Spleen (tissue), 11 donors: ENCODE measurements around the gene BBX. TPM values are rescaled to one million over a fixed set of nuclear protein-coding genes. Genes with fewer than 3 reads are reported as not detected.
A peak's percentile ranks its signal among the peaks of the same experiment; 100 is the strongest.

Experiments
- DNase-seq: peaks from one replicate; pipeline ENCODE4 v3.0.0-alpha.2; 2020
- H3K27ac ChIP-seq, 8 donors: fragments of 200-600 bp; sonication (generic) in 7 of 8; 1 replicate in 4 of 8; 2 replicates in 4 of 8; pipeline versions ENCODE4 v1.5.0 to v1.8.0; 2016 to 2021; ENCODE audit warnings: inconsistent platforms in 4 of 8, mild to moderate bottlenecking in 4 of 8, moderate library complexity in 1 of 8
- H3K27me3 ChIP-seq, 7 donors: fragments of 200-600 bp; sonication (generic) in 6 of 7; replicated peaks in 1 of 7; 1 replicate in 4 of 7; 2 replicates in 3 of 7; pipeline versions ENCODE4 v1.5.0 to v1.8.0; 2016 to 2021; ENCODE audit warnings: inconsistent platforms in 3 of 7, mild to moderate bottlenecking in 1 of 7
- H3K36me3 ChIP-seq, 6 donors: fragments of 200-600 bp; sonication (generic) in 5 of 6; 1 replicate in 4 of 6; 2 replicates in 2 of 6; pipeline versions ENCODE4 v1.5.0 to v1.8.0; 2016 to 2021; ENCODE audit warnings: inconsistent platforms in 2 of 6
- H3K4me1 ChIP-seq, 6 donors: fragments of 200-600 bp; sonication (generic) in 5 of 6; 1 replicate in 3 of 6; 2 replicates in 3 of 6; pipeline versions ENCODE4 v1.5.0 to v1.8.0; 2016 to 2021; ENCODE audit warnings: inconsistent platforms in 3 of 6
- H3K4me3 ChIP-seq, 8 donors: fragments of 200-600 bp; sonication (generic) in 7 of 8; 1 replicate in 4 of 8; 2 replicates in 4 of 8; pipeline versions ENCODE4 v1.5.0 to v1.8.0; 2016 to 2021; ENCODE audit warnings: inconsistent platforms in 4 of 8, mild to moderate bottlenecking in 4 of 8, moderate library complexity in 2 of 8
- H3K9me3 ChIP-seq, 8 donors: fragments of 200-600 bp; sonication (generic) in 7 of 8; 1 replicate in 4 of 8; 2 replicates in 4 of 8; pipeline versions ENCODE4 v1.5.0 to v1.8.0; 2016 to 2021; ENCODE audit warnings: inconsistent platforms in 4 of 8
- POLR2A ChIP-seq, 3 donors: fragments of 450-650 bp; IDR thresholded peaks; one replicate each; pipeline ENCODE4 v1.5.1; 2017; ENCODE audit warnings: antibody characterized with exemption in 3 of 3, mild to moderate bottlenecking in 1 of 3
- POLR2AphosphoS5 ChIP-seq, 3 donors: sonication (generic); formaldehyde crosslinking; IDR thresholded peaks; one replicate each; pipeline ENCODE4 v1.5.1; 2017; ENCODE audit warnings: antibody characterized with exemption in 3 of 3
- WGBS, 5 donors: extraction: QIAGEN DNeasy Blood & Tissue Kit in 3 of 5; methylation state at CpG; one replicate each; pipeline versions ENCODE4 v1.1.5 to v1.1.7; 2013 to 2018; 5-methylcytosine and 5-hydroxymethylcytosine counted together
- intact Hi-C: fragments of 100-400 bp; cut with DNase I; formaldehyde crosslinking; loops from one replicate; pipeline ENCODE4 v1.15.0; 2023; ENCODE audit warnings: low total_unique reads
- polyA plus RNA-seq, 3 donors: library from polyadenylated mRNA; stranded (reverse); fragments of 200-250 nt; gene quantifications; one replicate each; pipeline ENCODE4 v1.2.1, GENCODE V29; 2013
- total RNA-seq, 7 donors: library from RNA; depleted of rRNA in 3 of 7; stranded (reverse); fragments of >200 nt in 3 of 7; fragmentation: NEBNext Ultra II Directional in 4 of 7; extraction: Animal tissue kit (Norgen Biotek cat#: 25700) in 4 of 7; gene quantifications; one replicate each; pipeline versions ENCODE4 v1.1.0 to v1.2.1, GENCODE V29; 2016 to 2021
- TF ChIP-seq, protein P1 (sequence below), 11 experiments: fragments of 200-600 bp in 7 of 11; fragments of 450-650 bp in 4 of 11; sonication (generic) in 4 of 11; IDR thresholded peaks in 8 of 11; conservative IDR thresholded peaks in 3 of 11; 1 replicate in 7 of 11; 2 replicates in 4 of 11; pipeline versions ENCODE4 v1.4.0 to v1.8.0; 2016 to 2021; ENCODE audit warnings: antibody characterized with exemption in 11 of 11, inconsistent platforms in 4 of 11, mild to moderate bottlenecking in 1 of 11
- donor health status: healthy with polysubstance abuse.
- donor health status: DM: no; HTN: no; CAD: no; lungs with moderate emphysema.
- donor health status: DM: no; HTN: no; CAD: no.
- donor health status: Bipolar disorder and iron deficiency.
- donor health status: healthy.
- donor health status: DM: no; HTN: no; CAD: no.
- donor health status: DM: yes; HTN: yes; CAD: no.

Gene BBX
- total and polyA plus RNA-seq, 10 donors, result 5.1 to 98.5 (median 74.6) TPM

DNA sequence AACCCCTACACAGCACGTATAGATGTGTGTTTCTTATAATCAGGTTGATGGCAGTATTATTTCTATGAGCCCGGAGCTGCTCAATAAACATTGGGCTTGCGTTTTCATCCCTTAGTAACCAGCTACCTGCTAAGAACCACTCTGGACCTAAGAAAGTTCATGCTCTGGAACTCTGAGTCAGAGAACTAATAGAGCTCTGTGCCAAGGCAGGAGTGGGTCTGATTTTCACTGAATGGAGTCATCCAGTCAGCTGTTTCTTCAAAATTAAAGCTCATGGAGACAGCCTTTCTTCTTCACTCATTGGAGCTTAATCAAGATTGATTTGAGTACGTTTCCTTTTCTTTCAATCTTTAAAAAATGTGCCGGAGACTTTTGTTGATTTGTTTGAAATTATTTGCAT lies 145.7 kb downstream of the BBX start:
- intact Hi-C loops, result no loop called here
- 78 to 88% (median 81%) methylated on average over 5 of the region's 5 CpGs for WGBS, 5 donors

DNA sequence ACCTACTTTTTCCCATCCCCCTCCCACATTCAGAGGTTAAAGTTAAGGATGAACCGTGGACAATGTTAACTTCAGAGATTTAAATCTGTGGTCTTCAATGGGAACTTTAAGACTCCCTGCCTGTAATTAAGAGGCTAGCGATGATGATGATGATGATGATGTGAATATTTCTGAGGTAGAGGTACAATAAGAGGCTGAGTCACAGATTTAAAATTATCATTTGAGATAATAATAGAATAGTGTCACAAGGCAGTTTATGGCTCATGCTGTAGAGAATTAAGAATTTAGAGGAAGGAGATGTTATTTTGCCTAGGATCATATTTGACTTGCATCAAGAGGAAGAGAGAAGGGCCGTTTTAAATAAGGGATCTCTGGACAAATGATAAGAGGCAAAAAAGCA lies 146.2 kb downstream of the BBX start:
- TF ChIP-seq POLR2AphosphoS5 (IDR thresholded peaks at IDR 0.05) (no peak), POLR2A (IDR thresholded peaks at IDR 0.05) (no peak)
- H3K4me1 ChIP-seq, result peaks cover 0 to 7% (median 0%) of the 10 kb centered on the region in 6 donors
- WGBS, 5 donors, result 83 to 92% (median 84%) methylated on average over 3 of the region's 3 CpGs
- no peaks in the 10 kb centered on the region for H3K36me3 ChIP-seq
- no peaks in the 10 kb centered on the region for H3K9me3 ChIP-seq
- H3K27ac ChIP-seq, result no peak overlapping the region
- intact Hi-C loops, result no loop called here
- no peaks in the 10 kb centered on the region for H3K27me3 ChIP-seq
- no peak for DNase-seq
- H3K4me3 ChIP-seq, result no peak overlapping the region

More for the DNA sequence above, 145.7 kb downstream of the BBX start:
- DNase-seq, result no peak
- TF ChIP-seq POLR2AphosphoS5 (IDR thresholded peaks at IDR 0.05), result no peak
- TF ChIP-seq POLR2A (IDR thresholded peaks at IDR 0.05), result no peak
- TF ChIP-seq, protein P1, sequence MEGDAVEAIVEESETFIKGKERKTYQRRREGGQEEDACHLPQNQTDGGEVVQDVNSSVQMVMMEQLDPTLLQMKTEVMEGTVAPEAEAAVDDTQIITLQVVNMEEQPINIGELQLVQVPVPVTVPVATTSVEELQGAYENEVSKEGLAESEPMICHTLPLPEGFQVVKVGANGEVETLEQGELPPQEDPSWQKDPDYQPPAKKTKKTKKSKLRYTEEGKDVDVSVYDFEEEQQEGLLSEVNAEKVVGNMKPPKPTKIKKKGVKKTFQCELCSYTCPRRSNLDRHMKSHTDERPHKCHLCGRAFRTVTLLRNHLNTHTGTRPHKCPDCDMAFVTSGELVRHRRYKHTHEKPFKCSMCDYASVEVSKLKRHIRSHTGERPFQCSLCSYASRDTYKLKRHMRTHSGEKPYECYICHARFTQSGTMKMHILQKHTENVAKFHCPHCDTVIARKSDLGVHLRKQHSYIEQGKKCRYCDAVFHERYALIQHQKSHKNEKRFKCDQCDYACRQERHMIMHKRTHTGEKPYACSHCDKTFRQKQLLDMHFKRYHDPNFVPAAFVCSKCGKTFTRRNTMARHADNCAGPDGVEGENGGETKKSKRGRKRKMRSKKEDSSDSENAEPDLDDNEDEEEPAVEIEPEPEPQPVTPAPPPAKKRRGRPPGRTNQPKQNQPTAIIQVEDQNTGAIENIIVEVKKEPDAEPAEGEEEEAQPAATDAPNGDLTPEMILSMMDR (IDR thresholded peaks at IDR 0.05 in 8 of 11, conservative IDR thresholded peaks at IDR 0.05 in 3 of 11), result no peak
- no peaks in the 10 kb centered on the region for H3K27me3 ChIP-seq
- no peaks in the 10 kb centered on the region for H3K36me3 ChIP-seq
- H3K4me3 ChIP-seq, result no peak overlapping the region
- H3K9me3 ChIP-seq, result no peaks in the 10 kb centered on the region
- H3K27ac ChIP-seq, result no peak overlapping the region
- H3K4me1 ChIP-seq, result peaks cover 0 to 7% (median 0%) of the 10 kb centered on the region in 6 donors

DNA sequence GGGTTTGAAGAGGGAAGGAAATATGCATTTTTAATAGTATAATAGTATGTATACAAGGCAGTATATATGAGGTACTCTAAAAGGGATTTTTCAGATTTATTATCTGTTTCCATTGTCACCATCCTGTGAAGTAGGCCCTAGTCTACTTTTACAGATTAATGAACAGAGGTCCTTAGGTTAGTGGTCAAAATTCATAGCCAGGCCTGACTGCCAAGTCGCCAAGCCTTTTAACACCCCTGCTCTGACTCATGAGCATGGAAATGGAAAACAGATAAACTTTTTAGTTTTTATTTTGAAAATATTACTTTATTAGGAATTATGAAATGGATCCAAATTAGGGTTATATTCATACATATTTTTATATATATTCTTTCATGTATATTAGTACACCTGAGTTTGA lies 146.9 kb downstream of the BBX start:
- Histone ChIP-seq H3K27ac (no peak overlapping the region), H3K4me1 (peaks cover 0 to 10% (median 3%) of the 10 kb centered on the region in 6 donors), H3K27me3 (no peaks in the 10 kb centered on the region), H3K36me3 (no peaks in the 10 kb centered on the region), H3K4me3 (no peak overlapping the region), H3K9me3 (no peaks in the 10 kb centered on the region)
- intact Hi-C loops, result no loop called here
- TF ChIP-seq POLR2AphosphoS5 (IDR thresholded peaks at IDR 0.05) (no peak), POLR2A (IDR thresholded peaks at IDR 0.05) (no peak)
- TF ChIP-seq, protein P1 (IDR thresholded peaks at IDR 0.05 in 8 of 11, conservative IDR thresholded peaks at IDR 0.05 in 3 of 11), result no peak
- DNase-seq, result no peak
- 84 to 98% (median 95%) methylated on average over 1 of the region's 1 CpG for WGBS, 5 donors

DNA sequence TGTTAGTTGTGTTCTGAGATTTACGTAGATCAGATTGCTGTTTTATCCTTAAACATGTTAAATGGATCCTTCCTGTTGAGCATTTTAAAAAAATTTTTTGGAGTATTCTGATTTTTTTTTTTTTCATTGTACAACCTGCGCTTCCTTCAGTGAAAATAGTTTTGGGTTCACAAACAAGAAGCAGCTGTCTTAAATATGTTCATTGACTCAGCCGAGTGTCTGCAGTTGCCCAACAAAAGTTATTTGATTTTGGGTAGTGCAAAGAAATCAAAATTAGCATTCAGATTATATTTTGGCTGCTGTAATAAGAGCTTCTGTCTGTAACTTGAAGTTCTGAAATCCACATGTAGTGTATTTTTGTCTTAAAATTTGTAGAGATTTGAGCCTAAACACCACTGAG lies 148.2 kb downstream of the BBX start:
- Histone ChIP-seq H3K4me1 (peaks cover 8 to 23% (median 17%) of the 10 kb centered on the region in 6 donors), H3K27ac (no peak overlapping the region), H3K27me3 (no peaks in the 10 kb centered on the region), H3K36me3 (no peaks in the 10 kb centered on the region), H3K4me3 (no peak overlapping the region), H3K9me3 (no peaks in the 10 kb centered on the region)
- TF ChIP-seq POLR2AphosphoS5 (IDR thresholded peaks at IDR 0.05), result no peak
- TF ChIP-seq POLR2A (IDR thresholded peaks at IDR 0.05), result no peak
- TF ChIP-seq, protein P1 (IDR thresholded peaks at IDR 0.05 in 8 of 11, conservative IDR thresholded peaks at IDR 0.05 in 3 of 11), result no peak
- 86 to 96% (median 91%) methylated on average over 3 of the region's 3 CpGs for WGBS, 5 donors
- intact Hi-C loops, result no loop called here
- DNase-seq, result no peak

DNA sequence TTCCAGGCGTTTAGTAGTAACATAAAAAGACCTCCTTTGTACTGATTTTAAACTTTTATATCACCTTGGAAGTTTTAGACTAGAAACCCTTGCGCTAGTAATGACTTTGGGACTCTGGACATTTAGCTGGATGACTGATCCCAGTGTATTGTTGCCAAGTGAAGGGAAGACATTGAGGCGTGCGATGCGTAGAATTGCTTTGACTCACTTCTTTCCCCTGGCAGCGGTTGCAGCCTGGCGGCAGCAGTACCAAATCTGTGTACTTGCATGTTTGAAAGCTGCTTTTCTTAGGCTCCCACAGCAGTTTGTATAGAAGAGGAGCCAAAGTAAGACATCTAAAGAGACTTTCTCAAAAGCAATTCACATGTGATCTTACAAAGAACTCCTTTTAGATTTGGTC lies 151.6 kb downstream of the BBX start:
- Histone ChIP-seq H3K4me3 (no peak overlapping the region), H3K4me1 (peaks cover 19 to 33% (median 27%) of the 10 kb centered on the region in 6 donors), H3K27me3 (no peaks in the 10 kb centered on the region), H3K9me3 (no peaks in the 10 kb centered on the region), H3K27ac (peak overlapping the region in 5 of 8 donors; percentile 51 to 72 (median 65)), H3K36me3 (no peaks in the 10 kb centered on the region)
- TF ChIP-seq POLR2A (IDR thresholded peaks at IDR 0.05), result no peak
- TF ChIP-seq POLR2AphosphoS5 (IDR thresholded peaks at IDR 0.05), result no peak
- TF ChIP-seq, protein P1 (IDR thresholded peaks at IDR 0.05 in 8 of 11, conservative IDR thresholded peaks at IDR 0.05 in 3 of 11), result no peak
- 91 to 96% (median 94%) methylated on average over 7 of the region's 7 CpGs for WGBS, 5 donors
- intact Hi-C loops, result no loop called here
- no peak for DNase-seq
